Retina (tissue), 1 donor: ENCODE results near the gene ATF6B.
A peak's percentile ranks its signal among the peaks of the same experiment; 100 is the strongest.
"Not testable (repeated sequence)": the region's sequence is repeated elsewhere in the genome, so short reads cannot be mapped to it uniquely, and the experiment has no call there.

Source experiments
- DNase-seq: peaks from one replicate; pipeline ENCODE4 v3.0.0-alpha.2; 2016

Gene ATF6B

DNA sequence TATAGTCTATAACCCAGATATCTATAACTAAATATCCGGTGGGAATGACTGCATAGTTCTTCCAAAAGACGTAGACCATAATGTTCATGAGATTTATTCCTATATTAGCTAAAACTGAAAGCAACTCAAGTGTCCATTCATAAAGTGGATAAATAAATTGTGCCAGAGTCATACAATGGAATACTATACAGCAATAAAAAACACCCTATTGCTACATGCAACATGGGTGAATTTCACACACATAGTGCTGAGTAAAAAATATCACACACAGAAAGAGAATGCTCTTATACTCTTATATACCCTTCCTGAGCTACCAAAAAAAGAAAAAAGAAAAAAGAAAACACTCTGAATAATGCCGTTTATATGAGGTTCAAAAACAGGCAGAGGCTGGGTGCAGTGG is 25.8 kb downstream of the ATF6B start:
- no peak for DNase-seq

DNA sequence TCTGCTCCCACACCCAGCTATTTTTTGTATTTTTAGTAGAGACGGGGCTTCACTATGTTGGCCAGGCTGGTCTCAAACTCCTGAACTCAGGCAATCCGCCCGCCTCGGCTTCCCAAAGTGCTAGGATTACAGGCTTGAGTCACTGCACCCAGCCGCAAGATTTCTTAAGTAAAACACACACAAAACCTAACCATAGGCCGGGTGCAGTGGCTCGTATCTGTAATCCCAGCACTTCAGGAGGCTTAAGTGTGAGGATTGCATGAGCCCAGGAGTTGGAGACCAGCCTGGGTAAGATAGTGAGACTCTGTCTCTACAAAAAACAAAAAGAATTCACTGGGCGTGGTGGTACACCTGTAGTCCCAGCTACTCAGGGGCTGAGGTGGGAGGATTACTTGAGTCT is 27.8 kb downstream of the ATF6B start:
- DNase-seq = not testable (repeated sequence)

DNA sequence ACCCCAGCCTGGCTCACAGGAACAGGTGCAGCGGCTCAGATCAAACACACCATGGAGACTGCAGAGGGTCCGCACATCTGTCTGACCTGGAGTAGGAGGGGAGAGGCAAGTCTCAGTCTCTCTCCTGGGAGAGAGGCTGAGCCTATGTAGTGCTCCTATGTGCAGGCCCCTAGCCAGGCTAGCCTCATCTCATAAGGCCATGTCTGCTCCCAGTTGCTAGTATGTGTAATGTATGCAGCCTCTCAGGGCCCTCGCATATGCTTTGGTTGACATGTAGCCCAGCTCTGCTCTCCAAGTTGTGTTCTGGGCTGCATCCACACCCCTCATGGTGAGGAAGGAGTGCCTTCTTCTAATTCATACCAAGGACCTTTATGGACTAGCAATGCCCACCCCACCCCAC is 30.7 kb downstream of the ATF6B start:
- no peak for DNase-seq

DNA sequence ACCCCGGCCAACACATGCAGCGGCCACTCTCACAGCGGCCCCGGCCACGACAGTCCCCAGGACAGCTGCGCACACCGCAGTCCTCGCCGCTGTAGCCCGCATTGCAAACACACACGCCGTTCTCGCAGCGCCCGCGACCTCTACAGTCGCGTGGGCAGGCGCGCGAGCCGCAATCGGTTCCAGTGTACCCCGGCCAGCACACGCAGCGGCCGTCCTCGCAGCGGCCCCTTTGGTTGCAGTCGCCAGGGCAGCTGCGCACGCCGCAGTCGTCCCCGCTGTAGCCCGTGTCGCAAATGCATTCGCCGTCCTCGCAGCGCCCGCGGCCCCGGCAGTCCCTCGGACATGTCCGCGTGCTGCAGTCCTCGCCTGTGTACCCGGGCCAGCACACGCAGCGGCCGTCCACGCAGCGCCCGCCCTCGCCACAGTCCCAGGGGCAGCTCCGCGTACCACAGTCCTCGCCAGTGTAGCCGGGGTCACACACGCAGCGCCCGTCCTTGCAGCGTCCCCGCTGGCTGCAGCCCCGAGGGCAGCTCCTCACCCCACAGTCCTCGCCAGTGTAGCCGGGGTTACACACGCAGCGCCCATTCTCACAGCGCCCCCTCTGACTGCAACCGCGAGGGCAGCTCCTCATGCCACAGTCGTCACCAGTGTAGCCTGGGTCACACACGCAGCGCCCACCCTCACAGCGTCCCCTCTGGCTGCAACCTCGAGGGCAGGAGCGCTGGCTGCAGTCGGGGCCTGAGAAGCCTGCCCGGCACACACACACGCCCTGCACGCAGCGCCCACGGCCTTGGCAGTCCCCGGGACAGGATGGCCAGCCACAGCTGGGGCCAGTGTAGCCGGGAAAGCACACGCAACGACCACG is 31.4 kb downstream of the ATF6B start:
- DNase-seq = peak; percentile 82

DNA sequence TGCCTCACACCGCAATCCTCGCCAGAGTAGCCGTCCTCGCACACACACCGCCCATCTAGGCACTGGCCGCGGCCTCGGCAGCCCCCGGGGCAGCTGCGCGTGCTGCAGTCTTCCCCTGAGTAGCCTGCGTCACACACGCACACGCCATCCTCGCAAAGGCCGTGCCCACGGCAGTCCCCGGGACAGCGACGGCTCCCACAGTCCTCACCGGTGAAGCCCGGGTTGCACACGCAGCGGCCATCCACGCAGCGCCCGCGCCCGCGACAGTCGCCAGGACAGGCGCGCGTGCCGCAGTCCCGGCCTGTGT is 32.0 kb downstream of the ATF6B start:
- DNase-seq = no peak

DNA sequence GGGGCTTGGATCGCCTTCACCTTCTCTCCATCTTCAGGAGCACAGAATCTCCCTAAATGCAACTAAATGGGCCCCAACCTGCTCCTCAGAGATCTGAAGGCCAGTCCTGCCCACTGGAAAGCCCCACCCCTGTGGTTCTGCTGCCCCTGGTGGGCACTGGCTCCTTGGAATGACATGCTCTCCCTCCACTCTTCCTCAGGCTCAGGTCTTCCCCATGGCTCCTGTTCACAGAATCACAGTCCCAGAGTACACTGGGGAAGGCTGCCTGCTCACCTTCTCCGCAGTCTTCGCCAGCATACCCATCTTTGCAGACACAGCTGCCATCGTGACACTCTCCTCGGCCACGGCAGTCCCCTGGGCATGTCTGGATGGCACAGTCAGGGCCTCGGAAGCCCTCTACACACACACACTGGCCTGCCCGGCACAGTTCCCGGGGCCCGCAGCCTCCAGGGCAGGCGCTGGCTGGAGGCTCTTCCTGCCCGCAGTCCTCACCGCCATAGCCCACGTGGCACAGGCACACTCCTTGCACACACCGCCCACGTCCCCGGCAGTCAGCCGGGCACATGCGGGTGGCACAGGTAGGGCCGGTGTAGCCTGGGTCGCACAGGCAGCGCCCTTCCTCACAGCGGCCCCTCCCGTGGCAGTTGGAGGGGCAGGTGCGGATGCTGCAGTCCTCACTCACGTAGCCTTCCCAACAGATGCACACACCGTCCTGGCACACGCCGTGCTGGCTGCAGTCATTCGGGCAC is 32.5 kb downstream of the ATF6B start:
- no peak for DNase-seq

DNA sequence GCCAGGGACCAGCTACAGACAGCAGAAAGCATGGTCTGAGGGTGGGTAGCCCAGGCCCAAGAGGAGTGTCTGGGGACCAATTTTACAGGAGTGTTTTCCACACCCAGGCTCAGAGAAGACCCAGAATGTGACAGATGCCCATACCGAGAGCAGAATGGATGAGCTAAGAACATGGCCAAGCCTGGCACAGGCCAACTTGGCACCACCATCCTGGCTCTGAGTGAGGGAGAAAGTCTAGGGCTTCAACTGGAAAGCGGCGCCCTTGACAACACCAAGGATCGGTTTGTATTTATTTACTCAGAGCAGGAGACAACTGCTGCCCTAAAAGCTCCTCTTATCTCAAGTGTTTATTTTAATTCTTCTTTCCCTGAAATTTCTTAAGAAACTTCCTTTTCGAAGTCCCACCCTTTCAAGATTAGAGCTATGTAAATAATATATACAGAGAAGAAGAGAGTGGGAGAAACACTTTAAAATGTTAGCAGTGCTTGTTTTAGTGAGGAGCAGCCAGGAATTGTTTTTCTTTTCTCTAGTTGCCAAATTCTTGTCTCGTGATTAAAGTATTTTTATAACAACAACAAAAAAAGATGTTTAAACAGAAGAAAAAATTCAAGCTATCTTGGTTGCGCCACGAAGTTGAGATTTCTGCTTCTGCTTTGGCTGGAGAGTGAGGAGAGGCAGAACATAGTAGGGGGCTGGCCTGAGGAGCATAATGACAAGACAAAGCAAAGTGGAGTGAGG is 35.1 kb downstream of the ATF6B start:
- DNase-seq = no peak

DNA sequence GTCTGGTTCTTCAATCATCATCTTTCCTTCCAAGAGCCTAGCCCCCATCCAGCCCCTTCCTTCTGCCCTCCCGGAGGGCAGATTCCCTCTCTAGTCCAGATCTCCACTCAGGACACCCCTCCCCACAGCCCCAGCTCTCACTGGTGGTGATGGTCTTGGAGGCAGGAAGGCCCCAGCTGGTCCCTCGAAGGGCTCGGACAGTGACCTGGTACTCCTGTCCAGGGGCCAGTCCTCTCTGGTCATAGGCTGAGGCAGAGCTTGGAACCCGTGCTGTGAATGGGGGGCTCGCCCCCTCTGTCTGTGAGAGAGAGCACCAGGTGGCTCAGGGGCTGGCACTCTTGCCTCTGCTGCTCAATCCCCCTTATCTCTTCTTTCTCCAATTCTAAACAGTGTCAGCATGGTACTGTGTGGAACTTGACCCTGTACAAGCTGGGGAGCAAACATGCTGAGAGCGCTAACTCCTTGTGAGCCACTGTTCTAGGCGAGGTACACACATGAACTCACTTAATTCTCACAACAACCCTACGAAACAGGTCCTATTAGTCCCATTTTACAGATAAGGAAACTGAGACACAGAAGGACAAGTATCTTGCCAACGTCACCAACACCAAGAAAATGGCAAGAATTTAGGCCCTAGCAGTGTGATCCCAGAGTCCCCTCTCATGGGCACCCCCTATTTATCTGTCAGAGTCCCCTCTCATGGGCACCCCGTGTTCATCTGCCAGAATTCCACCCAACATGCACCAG is 38.8 kb downstream of the ATF6B start:
- DNase-seq = no peak

DNA sequence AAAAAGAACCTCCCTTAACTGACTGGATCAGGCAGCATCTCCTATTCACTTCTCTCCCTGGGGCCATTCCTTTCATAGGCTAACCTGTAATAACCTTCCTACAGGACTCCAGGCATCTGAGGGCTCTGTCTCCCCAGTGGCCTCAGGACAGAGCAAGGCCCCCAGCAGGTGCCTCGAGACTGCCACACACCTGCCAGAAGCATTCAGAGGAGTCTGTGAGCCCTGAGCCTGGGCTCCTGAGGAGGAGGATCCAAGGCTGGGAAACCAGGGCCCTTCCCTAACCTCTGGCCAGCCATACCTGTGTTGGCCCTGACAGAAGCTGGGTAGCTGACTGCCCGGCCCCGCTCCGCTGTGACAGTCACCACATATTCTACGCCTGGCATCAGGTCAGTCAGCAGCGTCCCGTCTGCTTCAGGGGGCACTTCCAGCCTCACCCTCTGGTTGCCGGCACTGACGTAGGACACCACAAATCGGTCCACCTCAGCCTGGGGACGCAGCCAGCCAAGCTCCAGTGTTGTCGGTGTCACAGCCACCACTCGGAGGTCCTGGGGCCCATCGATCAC is 39.5 kb downstream of the ATF6B start:
- DNase-seq = no peak

DNA sequence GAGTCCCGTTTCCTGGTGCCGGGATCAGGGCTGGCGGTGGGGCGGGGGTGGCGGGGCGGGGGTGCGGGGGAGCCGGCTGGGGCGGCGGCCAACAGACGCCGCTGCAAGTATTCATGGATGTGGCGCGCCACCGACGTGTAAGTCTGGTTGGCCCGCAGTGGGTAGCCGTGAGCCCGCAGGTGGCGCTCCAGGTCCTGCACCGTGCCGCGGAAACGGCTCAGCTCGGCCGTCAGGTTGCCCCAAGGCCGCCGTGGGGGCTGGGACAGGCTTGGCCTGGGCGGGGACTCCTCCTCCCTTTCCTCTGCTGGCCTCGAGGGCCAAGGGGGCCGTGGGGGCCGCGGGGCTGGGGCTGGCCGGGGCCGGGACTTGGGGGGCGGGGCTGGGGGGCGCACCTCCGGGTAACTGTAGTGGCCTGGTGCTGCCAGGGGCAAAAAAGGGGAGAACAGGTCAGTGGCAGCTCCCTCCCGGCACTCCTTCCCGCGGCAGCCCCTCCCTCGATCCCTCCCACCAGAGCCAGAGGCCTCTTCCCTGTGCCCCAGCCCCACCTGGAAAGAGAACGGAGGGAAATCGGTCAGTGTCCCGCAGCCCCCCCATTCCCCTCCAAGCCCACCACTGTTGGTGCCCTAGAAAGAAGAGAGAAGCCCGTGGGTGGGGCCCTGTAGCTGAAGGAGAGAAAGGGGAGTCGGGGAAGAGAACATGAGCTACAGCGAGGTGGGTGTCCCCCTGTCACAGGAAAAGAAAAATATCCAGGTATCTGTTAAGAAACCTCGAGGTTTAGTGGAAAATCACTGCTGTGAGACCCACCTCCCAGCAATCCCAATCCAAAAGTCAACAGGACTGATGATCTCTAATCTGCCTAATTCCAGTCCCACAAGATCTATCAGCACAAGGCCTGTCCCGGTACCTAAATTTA is 40.2 kb downstream of the ATF6B start:
- peak; percentile 26 for DNase-seq

DNA sequence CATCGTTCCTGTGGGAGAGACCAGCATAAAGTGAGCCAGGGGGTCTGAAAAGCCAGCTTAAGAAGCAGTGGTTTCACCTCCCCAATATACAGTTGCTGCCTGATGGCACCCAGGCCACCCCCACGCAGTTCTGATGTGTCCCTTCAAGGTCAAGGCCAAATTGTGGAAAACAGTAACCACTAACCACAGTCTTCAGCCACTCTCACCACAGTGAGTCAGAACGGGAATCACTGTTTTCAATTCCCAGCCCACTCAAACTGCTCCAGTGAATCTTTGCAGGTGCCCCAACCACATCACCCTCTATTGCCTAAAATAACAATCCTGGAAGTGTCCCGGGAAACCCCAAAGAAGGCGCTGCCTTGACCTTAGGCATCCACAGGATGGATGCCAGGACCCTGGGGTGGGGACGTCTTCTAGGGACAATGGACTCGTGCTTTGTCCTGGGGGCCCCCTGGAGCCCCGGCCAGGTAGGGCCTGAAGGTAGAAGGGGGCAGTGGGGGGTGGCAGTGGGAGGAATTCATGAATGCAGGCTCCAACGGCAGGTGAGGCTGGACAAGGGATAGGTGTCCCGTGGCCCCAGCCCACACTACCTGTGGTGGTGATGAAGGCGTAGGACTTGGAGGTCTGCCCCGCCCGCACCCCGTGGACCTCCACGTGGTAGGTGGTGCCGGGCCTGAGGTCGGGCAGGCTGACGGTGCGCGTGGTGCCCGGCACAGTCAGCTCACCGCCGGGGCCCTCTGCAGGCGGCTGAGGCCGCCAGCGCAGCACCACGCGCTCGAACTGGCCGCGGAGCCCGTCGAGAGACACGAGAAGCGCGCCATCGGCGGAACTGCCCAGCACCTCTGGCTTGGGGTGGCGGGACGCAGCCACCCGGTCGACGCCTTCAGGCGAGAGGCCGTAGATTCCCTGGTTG is 41.1 kb downstream of the ATF6B start:
- DNase-seq = peak; percentile 23

DNA sequence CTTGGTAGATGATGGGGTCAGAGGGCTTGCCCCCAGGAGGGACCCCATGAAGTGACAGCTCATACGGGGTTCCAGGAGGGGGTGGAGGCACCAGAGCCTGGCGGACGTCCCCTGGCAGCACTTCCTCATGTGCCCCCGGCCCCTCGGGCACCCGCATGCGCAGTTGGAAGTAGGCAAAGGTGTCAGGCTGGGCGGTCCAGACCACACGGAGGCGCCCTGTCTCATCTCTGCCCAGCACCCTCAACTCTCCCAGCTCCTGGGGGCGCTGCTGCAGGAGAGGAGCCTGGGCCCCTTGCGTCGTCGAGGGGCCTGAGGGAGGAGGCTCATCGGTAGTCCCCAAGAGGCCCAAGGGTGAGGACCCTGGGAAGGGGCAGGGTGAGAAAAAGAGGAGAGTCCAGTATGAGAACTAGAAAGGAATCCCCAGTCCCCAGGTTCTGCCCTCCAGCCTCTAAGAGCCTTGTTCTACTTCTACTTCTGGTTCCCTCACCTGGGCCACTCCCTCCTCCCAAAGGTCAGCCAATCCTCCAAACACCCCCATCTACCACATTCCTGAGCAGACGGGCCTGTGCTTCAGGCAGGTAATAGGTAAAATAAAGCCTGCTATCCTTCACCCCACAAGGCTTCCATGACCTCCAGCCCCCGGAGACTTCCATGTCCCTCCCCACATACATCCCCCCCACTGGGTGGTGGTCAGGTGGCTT is 42.1 kb downstream of the ATF6B start:
- no peak for DNase-seq

DNA sequence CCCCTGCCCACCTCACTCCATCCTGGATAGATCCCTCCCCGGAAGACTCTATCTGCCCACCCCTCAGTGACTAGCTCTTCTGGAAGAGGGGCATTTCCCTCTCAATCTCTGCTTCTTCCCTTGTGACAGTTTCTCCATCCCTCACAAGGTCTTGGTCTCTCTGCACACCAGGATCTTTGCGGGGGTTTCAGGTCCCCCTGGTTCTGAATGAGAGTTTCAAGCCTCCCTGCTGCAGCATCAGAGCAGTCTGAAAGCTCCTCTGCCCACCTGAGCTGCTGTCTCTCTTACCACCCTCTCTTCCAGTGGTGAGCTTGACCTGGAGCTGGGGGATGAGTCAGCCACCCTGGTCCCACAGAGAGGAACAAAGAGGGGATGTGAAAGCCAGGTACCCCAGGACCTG is 43.3 kb downstream of the ATF6B start:
- DNase-seq = no peak

DNA sequence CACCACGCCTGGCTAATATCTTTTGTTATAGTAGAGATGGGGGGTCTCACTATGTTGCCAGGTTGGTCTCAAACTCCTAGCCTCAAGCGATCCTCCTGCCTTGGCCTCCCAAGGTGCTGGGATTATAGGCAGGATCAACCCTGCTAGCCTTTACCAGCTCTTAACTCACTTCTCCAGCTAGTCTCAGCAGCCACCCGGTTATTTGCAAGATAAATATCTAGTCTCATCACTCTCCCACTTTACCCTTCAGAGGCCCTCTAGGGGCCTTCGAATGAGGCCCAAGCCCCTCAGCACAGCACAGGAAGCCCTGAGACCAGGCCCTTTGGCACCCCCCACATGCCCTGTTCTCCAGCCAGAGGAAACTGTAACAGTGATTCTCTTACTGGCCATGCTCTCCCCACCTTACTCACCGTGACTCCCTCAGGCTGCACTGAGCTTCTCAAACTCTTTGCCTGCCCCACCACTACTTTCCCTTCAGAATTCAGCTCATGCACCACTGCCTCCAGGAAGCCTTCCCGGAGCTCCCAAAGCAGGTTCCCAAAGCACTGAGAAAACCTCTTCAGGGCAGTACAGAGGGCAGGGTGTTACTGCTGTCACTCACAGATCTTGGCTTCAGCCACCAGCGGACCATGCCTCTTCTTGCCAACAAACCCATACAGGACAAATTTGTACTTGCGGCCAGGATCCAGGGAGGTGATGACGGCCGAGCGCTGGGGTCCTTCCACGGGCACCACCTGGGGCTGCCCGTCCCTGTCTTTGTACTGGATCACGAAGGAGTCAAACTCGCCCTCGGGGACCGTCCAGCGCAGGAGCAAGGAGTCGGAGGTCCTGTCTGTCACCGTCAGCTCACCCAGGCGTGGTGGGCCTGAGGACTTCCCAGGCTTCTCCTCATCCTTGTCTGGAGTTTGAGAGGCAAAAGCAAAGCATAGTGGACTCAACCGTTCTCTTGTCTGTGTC is 44.0 kb downstream of the ATF6B start:
- DNase-seq = no peak

DNA sequence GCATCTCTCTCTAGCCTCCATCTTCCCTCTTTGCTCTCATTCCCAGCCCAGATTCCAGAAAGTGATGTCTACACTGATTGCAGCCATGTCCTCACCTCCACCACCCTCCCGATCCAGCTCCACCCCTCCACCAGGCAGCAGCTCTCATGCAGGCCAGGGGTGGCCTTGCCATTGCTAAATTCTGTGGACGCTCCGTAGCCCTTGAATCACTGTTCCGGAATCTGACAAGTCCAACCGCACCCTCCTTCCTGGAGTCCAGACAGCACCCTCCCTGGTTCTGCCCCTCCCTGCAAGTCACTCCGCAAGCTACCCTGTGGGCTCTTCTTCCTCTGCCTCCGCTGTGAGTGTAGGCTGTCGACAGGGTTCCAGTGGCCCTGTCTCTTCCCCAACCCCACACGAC is 45.1 kb downstream of the ATF6B start:
- no peak for DNase-seq

DNA sequence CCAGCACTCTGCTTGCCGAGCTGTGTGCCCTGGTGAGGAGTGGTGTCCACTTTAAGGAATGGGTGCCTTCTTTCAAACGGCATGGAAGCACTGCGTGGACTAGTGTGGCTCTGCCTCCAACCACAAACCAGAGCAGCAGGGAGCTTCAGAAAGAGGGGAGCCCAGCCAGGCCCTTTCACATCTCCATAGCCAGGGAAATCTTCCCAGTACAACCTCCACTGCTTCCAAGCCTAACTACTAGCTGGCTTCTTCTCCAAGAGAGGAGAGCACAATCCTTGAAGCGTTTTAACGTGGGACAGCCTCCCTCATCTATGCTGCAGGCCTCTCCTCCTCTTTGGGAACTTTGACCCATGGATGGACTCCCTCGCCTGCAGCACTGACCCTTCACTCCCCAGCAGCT is 45.6 kb downstream of the ATF6B start:
- no peak for DNase-seq

DNA sequence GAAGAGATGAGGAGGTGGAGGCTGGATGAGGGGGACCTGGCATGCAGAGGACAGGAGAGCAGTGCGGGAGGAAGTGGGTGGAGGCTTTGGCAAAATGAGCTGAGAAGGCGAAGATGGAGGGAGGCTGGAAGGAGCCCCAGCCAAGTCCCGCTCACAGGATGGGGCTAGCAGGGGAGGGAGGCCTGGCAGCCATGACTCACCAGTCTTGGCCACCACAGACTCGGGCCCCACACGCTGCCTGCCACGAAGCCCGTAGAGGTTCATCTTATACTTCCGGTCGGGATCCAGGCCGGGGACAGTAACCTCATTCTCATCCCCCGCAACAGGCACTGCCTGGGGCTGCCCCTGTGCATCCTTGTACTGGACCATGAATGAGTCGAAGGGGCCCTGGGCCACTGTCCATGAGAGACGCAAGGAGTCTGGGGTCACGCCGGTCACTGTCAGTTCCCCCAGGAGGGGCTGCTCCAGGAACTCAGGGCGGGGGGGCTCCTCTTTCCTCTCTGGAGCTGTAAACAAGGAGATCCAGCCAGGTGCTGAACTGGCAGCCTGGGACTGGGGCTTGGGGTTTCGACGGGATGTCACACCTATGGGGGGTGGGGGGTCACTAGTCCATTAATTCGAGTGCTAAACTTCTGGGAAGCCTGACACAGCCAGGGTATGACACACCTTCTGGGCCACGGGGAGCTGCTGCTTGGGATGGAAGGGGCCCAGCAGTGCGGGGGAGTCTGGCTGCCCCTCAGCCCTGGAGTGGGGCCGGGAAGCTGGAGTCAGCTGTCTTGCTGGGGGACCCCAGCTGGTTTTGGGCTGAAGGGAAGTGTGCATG is 46.7 kb downstream of the ATF6B start:
- DNase-seq = no peak
